OCI-LY3 (cell line): ENCODE measurements around the gene OSBPL6.

Experiments used
- H2AFZ ChIP-seq: fragments of 200-600, 300-600 bp; shearing (Covaris generic); 2 replicates; pipeline ENCODE4 v1.6.0; 2014; ENCODE audit warnings: antibody characterized with exemption, low read depth, low read length
- H3K27ac ChIP-seq: fragments of 200-600, 300-600 bp; sonication (generic); 2 replicates; pipeline ENCODE4 v1.5.1; 2014; ENCODE audit warnings: mild to moderate bottlenecking, low read length, moderate library complexity, mixed read lengths
- H3K27me3 ChIP-seq: fragments of 200-600, 300-600 bp; sonication (generic); 2 replicates; pipeline ENCODE4 v1.6.1; 2014; ENCODE audit warnings: low read depth, low read length, mixed read lengths
- H3K36me3 ChIP-seq: fragments of 200-600, 300-600 bp; sonication (generic); replicated peaks from 2 replicates; pipeline ENCODE3; 2014; ENCODE audit warnings: low read depth, low read length, mixed read lengths
- H3K4me1 ChIP-seq: fragments of 300-600, 200-600 bp; sonication (generic); 2 replicates; pipeline ENCODE4 v1.6.1; 2014; ENCODE audit warnings: low read length, mixed read lengths
- H3K4me2 ChIP-seq: fragments of 200-600, 300-600 bp; sonication (generic); 2 replicates; pipeline ENCODE4 v1.6.1; 2014; ENCODE audit warnings: low read length, mixed read lengths
- H3K4me3 ChIP-seq: fragments of 300-600, 200-600 bp; sonication (generic); 2 replicates; pipeline ENCODE4 v1.5.1; 2014; ENCODE audit warnings: antibody characterized with exemption, mild to moderate bottlenecking, low read length, moderate library complexity
- H3K79me2 ChIP-seq: fragments of 300-600, 200-600 bp; shearing (Covaris generic); 2 replicates; pipeline ENCODE4 v1.6.1; 2014; ENCODE audit warnings: mild to moderate bottlenecking, low read length, mixed read lengths
- H3K9ac ChIP-seq: fragments of 300-600, 200-600 bp; shearing (Covaris generic); 2 replicates; pipeline ENCODE4 v1.6.0; 2014; ENCODE audit warnings: mild to moderate bottlenecking, low read length, moderate library complexity
- H3K9me3 ChIP-seq: fragments of 200-600, 300-600 bp; shearing (Covaris generic); 2 replicates; pipeline ENCODE4 v1.6.1; 2014; ENCODE audit warnings: low read length, mixed read lengths; ENCODE audit not compliant: insufficient read depth
- H4K20me1 ChIP-seq: fragments of 200-600, 300-600 bp; sonication (generic); 2 replicates; pipeline ENCODE4 v1.6.1; 2016; ENCODE audit warnings: low read length, mixed read lengths; ENCODE audit not compliant: insufficient read depth
- EZH2phosphoT487 ChIP-seq: fragments of 200-600 bp; shearing (Covaris generic); IDR thresholded peaks from 2 replicates; pipeline ENCODE4 v1.6.1; 2018; ENCODE audit warnings: antibody characterized with exemption, mixed run types, low read depth
- TF ChIP-seq, protein P1 (sequence below): fragments of 200-600, 300-600 bp; sonication (generic); IDR thresholded peaks from 2 replicates; pipeline ENCODE4 v1.5.1; 2014; ENCODE audit warnings: antibody characterized with exemption, low read length, low read depth

OSBPL6 gene

DNA sequence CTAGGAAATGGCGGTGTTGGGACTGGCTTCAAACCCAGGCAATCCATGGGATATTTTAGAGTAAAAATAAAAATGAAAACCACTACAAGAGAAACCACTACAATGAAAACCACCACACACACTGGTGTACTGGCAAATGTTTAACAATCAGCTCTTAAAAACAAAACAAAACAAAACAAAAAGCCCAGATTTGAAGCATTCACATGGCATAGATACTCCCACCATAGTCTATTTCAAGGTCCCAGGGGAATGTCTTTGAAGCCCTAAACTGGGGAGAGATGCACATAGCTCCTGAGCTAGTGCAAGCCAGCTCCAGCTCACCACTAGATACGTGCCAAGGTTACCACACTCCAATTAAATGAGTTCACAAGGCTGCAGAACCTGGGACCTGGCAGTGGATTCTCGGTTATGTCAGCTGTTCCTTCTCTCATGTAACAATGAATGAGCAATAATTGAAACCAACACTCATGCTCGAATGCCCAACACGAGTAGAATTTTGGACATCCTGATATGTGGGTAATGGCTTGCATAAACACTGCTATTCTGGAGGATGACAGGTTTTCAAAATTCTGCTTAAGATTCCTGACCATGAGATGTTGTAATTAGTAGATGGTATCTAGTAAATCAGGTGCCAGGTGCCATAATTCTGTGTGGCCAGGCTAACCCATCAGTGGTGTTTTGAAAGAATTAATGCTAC, 102.2 kb downstream of the OSBPL6 start:
- Histone ChIP-seq H3K79me2 (no peaks in the 10 kb centered on the region), H3K4me1 (no peaks in the 10 kb centered on the region), H3K9me3 (no peaks in the 10 kb centered on the region), H3K4me2 (no peak overlapping the region), H3K27me3 (0 out of 2 replicates have a peak, but pooled peaks cover 4% of the 10 kb centered on the region), H2AFZ (no peak overlapping the region), H3K9ac (no peak overlapping the region), H3K4me3 (no peak overlapping the region), H3K27ac (no peak overlapping the region), H4K20me1 (no peaks in the 10 kb centered on the region), H3K36me3 (no peaks in the 10 kb centered on the region)
- TF ChIP-seq, protein P1, sequence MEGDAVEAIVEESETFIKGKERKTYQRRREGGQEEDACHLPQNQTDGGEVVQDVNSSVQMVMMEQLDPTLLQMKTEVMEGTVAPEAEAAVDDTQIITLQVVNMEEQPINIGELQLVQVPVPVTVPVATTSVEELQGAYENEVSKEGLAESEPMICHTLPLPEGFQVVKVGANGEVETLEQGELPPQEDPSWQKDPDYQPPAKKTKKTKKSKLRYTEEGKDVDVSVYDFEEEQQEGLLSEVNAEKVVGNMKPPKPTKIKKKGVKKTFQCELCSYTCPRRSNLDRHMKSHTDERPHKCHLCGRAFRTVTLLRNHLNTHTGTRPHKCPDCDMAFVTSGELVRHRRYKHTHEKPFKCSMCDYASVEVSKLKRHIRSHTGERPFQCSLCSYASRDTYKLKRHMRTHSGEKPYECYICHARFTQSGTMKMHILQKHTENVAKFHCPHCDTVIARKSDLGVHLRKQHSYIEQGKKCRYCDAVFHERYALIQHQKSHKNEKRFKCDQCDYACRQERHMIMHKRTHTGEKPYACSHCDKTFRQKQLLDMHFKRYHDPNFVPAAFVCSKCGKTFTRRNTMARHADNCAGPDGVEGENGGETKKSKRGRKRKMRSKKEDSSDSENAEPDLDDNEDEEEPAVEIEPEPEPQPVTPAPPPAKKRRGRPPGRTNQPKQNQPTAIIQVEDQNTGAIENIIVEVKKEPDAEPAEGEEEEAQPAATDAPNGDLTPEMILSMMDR = no peak

DNA sequence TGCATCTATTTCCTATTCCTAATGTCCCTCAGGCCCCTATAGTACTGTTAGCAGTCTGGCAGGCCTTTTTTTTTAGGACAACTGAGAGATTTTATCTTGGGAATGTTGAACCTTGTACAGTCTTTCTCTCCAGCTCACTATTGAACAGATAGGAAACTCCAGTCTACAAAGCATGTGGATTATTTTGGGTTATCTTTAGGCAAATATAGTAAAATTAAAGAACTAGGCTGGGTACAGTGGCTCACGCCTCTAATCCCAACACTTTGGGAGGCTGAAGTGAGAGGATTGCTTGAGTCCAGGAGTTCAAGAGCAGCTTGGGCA, 102.7 kb downstream of the OSBPL6 start:
- H3K4me1 ChIP-seq = no peaks in the 10 kb centered on the region
- TF ChIP-seq, protein P1 = no peak
- no peak for TF ChIP-seq EZH2phosphoT487
- H3K36me3 ChIP-seq = no peaks in the 10 kb centered on the region
- H3K27ac ChIP-seq = no peak overlapping the region
- 0 out of 2 replicates have a peak, but pooled peaks cover 4% of the 10 kb centered on the region for H3K27me3 ChIP-seq
- no peak overlapping the region for H3K4me3 ChIP-seq
- H3K4me2 ChIP-seq = no peak overlapping the region
- no peaks in the 10 kb centered on the region for H4K20me1 ChIP-seq
- no peaks in the 10 kb centered on the region for H3K9me3 ChIP-seq
- H2AFZ ChIP-seq = no peak overlapping the region
- H3K9ac ChIP-seq = no peak overlapping the region
- no peaks in the 10 kb centered on the region for H3K79me2 ChIP-seq

DNA sequence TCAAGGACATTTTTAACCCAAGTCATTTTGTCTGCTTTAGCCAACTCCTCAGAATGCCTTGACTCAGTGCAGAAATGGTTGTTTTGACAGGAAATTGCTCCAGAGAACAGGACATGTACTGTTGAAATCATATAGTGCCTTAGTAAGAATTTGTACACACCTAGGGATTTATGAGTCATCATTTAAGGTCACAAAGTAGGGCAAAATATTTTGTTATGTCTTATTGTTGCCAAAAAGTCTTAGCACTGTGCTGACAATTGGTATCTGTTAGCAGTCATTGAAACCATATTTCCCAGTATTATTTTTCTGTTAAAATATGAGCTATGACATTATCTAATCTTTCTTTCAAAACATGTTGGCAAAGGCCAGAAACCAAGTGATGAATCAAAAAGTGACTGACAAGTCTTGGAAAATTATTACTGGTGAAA, 104.5 kb downstream of the OSBPL6 start:
- H2AFZ ChIP-seq = no peak overlapping the region
- TF ChIP-seq, protein P1 = no peak
- no peak for TF ChIP-seq EZH2phosphoT487
- H3K27me3 ChIP-seq = no peaks in the 10 kb centered on the region
- H3K9ac ChIP-seq = no peak overlapping the region
- no peak overlapping the region for H3K4me2 ChIP-seq
- no peaks in the 10 kb centered on the region for H3K9me3 ChIP-seq
- no peak overlapping the region for H3K27ac ChIP-seq
- H3K79me2 ChIP-seq = no peaks in the 10 kb centered on the region
- H3K4me1 ChIP-seq = no peaks in the 10 kb centered on the region
- H3K4me3 ChIP-seq = no peak overlapping the region
- no peaks in the 10 kb centered on the region for H4K20me1 ChIP-seq
- H3K36me3 ChIP-seq = no peaks in the 10 kb centered on the region

DNA sequence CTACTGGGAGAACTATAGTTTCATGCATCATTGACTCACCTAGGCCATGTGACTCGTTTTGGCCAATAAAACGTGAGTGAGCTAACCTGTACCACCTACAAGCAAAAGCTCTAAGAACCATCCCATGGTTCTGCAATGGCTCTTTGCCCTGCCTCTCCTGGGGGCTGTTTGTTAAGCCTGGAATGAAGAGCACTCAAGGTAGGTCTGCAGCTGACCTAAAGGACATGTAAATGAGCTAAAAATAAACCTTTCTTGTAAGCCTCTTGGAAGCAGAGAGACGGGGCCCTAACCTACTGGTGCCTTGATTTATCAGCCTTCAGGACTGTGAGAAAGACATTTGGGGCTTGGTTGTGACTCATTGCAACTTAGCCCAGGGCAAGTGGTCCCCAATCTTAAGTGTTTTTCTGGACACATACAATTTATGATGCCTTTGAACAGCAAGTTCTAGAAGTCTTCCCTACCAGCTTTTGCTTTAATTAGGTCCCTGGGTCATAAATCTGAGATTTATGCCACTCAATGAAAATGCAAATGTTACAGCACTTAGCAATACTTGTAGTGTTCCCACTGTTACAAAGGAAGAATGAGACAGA, 107.4 kb downstream of the OSBPL6 start:
- Histone ChIP-seq H3K27me3 (no peaks in the 10 kb centered on the region), H3K9ac (no peak overlapping the region)
- TF ChIP-seq, protein P1 = no peak
- no peak for TF ChIP-seq EZH2phosphoT487

More for the DNA sequence above, 107.4 kb downstream of the OSBPL6 start:
- Histone ChIP-seq H3K36me3 (no peaks in the 10 kb centered on the region), H3K4me1 (peaks cover 3% of the 10 kb centered on the region; the same call in 1 of the 2 replicates), H2AFZ (no peak overlapping the region), H3K79me2 (no peaks in the 10 kb centered on the region), H3K4me3 (no peak overlapping the region), H3K4me2 (no peak overlapping the region), H4K20me1 (no peaks in the 10 kb centered on the region), H3K27ac (no peak overlapping the region), H3K9me3 (no peaks in the 10 kb centered on the region)
